ENCODE measurements around the gene UBAC2. TPM values are rescaled to one million over a fixed set of nuclear protein-coding genes. Genes with fewer than 3 reads are reported as not detected.

Gene UBAC2
- total and polyA plus RNA-seq, 2 of the 8 experiments (the other 6 are each of a cell fraction or from before 2014, with no cell fraction given), result 75.9 to 76.9 TPM

GRCh38 chr13:99197117-99197651 lies 3.5 kb upstream of the UBAC2 start:
- H2AK5ac ChIP-seq (ENCODE audit: low read depth, low read length), result no peak overlapping the region
- no peak overlapping the region for H2AFZ ChIP-seq (ENCODE audit: low read length)
- DNase-seq (ENCODE audit: low read depth in 1 of 2, low spot score in 2 of 2), result no peak
- no peaks in the 10 kb centered on the region for H3K9me3 ChIP-seq (ENCODE audit: insufficient read depth in 2 of 2, low read depth in 1 of 2, low read length in 1 of 2)
- H3K23me2 ChIP-seq (ENCODE audit: low read depth, low read length), result no peaks in the 10 kb centered on the region
- no peak overlapping the region for H4K91ac ChIP-seq (replicated peaks; ENCODE audit: insufficient read length, low read length)
- POLR2A ChIA-PET (ENCODE audit: partially characterized antibody), result interaction anchor here (1.3 to 5.7 kb wide), 2 partner anchors 8 to 9 kb away, joined by 3 to 49 read pairs; no protein-coding TSS in a partner anchor
- no peak overlapping the region for H2BK15ac ChIP-seq (ENCODE audit: low read length)
- H3K18ac ChIP-seq (ENCODE audit: extremely low read depth, low read length), result no peak overlapping the region
- H4K5ac ChIP-seq (ENCODE audit: insufficient read length, low read depth, low read length), result no peak overlapping the region
- H3K14ac ChIP-seq (ENCODE audit: insufficient read length), result no peak overlapping the region
- H4K8ac ChIP-seq (ENCODE audit: extremely low read depth, insufficient read depth, low read length), result no peak overlapping the region
- H3K4me1 ChIP-seq (replicated peaks in 1 of 4; ENCODE audit: control insufficient read depth in 3 of 4, insufficient read depth in 4 of 4, low read length in 3 of 4), result peaks cover 0 to 4% (median under 1%) of the 10 kb centered on the region in 4 experiments; a peak in 2 of 7 replicates
- no peak overlapping the region for H3K56ac ChIP-seq (replicated peaks; ENCODE audit: insufficient read length, low read depth, low read length)
- H2BK120ac ChIP-seq (replicated peaks; ENCODE audit: low read depth, low read length), result no peak overlapping the region
- H3K36me3 ChIP-seq (ENCODE audit: control insufficient read depth in 2 of 4, insufficient read depth in 4 of 4, low read length in 3 of 4), result no peaks in the 10 kb centered on the region
- no peak overlapping the region for H3K4me2 ChIP-seq (ENCODE audit: insufficient read depth in 1 of 2, low read depth in 2 of 2, low read length in 2 of 2)
- H2BK12ac ChIP-seq (ENCODE audit: low read depth, low read length), result no peak overlapping the region
- no peak overlapping the region for H3K23ac ChIP-seq (ENCODE audit: insufficient read length)
- no peak overlapping the region for H3K4me3 ChIP-seq (ENCODE audit: extremely low read depth in 1 of 4, insufficient read depth in 2 of 4, low read depth in 3 of 4, low read length in 4 of 4)
- peaks cover 0 to 2% of the 10 kb centered on the region in 2 experiments for H4K20me1 ChIP-seq (replicated peaks in 1 of 2; ENCODE audit: control insufficient read depth in 1 of 2, insufficient read depth in 2 of 2, low read length in 2 of 2)
- H3K27me3 ChIP-seq (replicated peaks in 1 of 4; ENCODE audit: control insufficient read depth in 3 of 4, extremely low read depth in 1 of 4, insufficient read depth in 3 of 4, low read length in 3 of 4), result no peaks in the 10 kb centered on the region
- CTCF ChIA-PET (ENCODE audit: partially characterized antibody), result interaction anchor here (0.6 to 6.2 kb wide), 5 partner anchors 12 to 297 kb away, joined by 3 to 65 read pairs (median 3); no protein-coding TSS in a partner anchor
- H3K4ac ChIP-seq (replicated peaks; ENCODE audit: insufficient read length, low read depth, low read length), result no peak overlapping the region
- peaks cover 0 to 15% of the 10 kb centered on the region in 2 experiments; a peak in 3 of 4 replicates for H3K79me2 ChIP-seq (ENCODE audit: control insufficient read depth in 1 of 2, insufficient read depth in 2 of 2, low read length in 2 of 2)
- FAIRE-seq, result no peak
- H3K9ac ChIP-seq (replicated peaks in 1 of 4; ENCODE audit: extremely low read depth in 1 of 4, low read depth in 3 of 4, low read length in 3 of 4), result no peak overlapping the region
- TF ChIP-seq EZH2 (IDR thresholded peaks at IDR 0.05; ENCODE audit: low read depth, low read length, severe bottlenecking) (no peak), TAF1 (IDR thresholded peaks at IDR 0.05; ENCODE audit: low read depth, low read length) (no peak)
- no peak overlapping the region for H3K27ac ChIP-seq (ENCODE audit: low read depth, low read length)
- WGBS, 2 experiments (ENCODE audit: extremely low coverage in 1 of 2, insufficient coverage in 1 of 2, insufficient read length in 1 of 2, insufficient replicate concordance in 2 of 2, low coverage in 1 of 2, low lambda C conversion rate in 2 of 2, missing lambda C conversion rate in 1 of 2), result 77% methylated on average over 5 of the region's 5 CpGs; no CpG with 5 or more reads in 1 of the 2 experiments
- no peak overlapping the region for H2BK5ac ChIP-seq (ENCODE audit: low read depth, low read length)
- no peaks in the 10 kb centered on the region; the same call in 1 of the 2 replicates for H3K79me1 ChIP-seq (ENCODE audit: low read depth, low read length)
- H2BK20ac ChIP-seq (ENCODE audit: low read length), result no peak overlapping the region
